Endometrial microvascular endothelial cells (primary cell): ENCODE results near the gene VEZT. TPM values are rescaled to one million over a fixed set of nuclear protein-coding genes. Genes with fewer than 3 reads are reported as not detected.

Experiments
- in situ Hi-C: cut with HindIII; loops from 2 replicates; pipeline ENCODE4 v1.10.0; 2017; ENCODE audit warnings: low sequenced_read_pairs, low pct_unique_long_range_greater_than_20kb; ENCODE audit errors: inconsistent ontology term
- total RNA-seq: library from RNA; depleted of rRNA; stranded (reverse); fragments of >200 nt; gene quantifications from one replicate; pipeline ENCODE4 v1.2.3, GENCODE V29; 2015; ENCODE audit errors: inconsistent ontology term

VEZT gene
- total RNA-seq, 1 donor from 2014 or later, result 74.3 TPM

DNA sequence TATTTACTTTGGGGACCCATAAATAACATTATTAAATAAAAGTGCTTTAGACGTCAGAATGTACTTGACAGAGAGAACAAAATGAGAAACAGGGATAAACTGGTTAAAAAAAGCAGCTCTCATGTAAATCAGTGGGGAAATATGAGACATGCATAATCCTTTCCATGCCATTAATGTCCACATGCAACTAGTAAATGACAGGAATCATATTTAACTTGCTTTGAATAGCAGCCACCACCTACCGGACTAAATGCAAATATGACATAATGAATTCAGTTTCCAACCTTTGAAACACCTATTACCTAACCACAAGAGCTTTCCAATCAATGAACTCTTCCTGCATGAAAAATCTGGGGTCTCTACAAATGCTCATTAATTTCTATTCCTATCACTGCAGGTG, 20.0 kb upstream of the VEZT start:
- in situ Hi-C loops, result no loop called here

DNA sequence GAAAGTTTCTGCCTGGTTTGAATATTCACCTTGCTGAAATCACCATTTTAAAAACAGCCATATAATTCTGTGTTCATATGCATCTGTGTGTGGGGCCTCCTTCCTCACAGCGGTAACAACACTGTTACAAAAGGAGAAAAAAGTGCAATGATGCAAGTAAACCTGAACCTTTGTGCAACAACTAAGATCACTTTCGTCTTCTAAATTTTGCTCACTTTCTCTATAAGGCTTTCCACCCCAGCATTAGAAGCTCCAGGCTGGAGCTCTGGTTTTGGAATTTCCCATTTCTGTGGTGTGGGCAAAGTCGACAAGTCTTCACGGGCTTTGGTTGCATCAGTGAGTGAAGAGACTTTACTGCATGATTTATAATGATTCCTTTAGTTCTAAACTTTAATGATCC, 18.7 kb upstream of the VEZT start:
- in situ Hi-C loops, result no loop called here

DNA sequence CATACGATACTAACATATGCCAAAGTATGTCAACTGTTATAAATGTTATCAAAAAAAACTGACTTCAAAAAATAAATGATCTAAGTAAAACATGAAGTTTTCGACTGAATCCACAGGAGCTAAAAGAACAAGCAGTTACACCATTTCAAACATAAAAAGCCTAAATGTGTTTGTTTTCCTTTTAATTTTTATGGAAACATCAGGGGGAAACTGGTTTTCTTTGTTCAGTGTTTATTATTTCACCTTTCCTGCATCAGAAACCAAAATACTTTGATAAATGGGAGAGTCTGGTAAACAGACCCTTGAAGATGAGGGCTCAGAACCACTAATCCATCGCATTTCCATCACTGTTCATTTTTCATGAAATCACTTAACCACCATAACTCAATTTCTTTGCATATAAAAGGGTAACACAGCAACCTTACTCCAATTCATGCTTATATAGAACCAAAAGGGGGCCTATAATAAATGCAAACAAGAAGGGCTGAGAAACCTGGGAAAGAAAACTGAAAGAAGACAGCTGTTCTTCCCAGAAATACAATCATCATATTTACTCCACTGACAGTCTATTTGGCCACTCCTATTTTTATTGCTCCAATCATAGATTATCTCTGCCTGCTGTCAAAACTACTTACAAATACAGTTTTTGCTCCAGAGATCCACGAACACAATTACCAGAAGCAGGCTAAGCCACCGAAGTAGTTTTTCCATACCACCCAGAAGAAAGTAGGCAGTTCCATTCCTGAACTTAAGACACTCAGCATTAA, 17.3 kb upstream of the VEZT start:
- in situ Hi-C loops, result no loop called here

DNA sequence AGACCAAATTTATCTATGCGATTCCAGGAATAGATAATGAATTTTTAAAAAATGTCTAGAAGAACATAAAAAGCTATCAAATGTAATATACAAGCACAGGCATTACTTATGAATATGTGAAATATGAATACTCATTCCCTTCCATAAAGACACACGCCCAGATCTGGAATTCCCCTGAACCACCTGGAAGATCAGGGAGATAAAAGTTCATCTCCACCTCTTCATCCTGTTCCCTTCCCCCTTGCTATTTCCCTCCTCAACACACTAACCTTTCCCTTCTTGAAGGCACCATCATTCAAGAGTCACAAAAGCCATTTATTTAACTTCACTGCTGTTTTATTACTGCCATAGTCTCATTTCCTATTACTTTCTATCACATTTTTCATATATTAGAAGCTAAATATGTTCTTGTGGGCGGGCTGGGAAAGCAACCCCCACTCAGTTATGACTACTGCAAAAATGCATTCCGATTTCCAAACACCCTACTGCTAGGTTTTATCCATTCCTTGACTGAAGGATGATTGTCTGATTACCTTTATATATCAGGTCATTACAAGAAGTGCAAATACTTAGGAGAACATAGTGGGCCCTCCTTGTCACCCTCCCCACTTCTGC, 16.4 kb upstream of the VEZT start:
- in situ Hi-C loops, result no loop called here

DNA sequence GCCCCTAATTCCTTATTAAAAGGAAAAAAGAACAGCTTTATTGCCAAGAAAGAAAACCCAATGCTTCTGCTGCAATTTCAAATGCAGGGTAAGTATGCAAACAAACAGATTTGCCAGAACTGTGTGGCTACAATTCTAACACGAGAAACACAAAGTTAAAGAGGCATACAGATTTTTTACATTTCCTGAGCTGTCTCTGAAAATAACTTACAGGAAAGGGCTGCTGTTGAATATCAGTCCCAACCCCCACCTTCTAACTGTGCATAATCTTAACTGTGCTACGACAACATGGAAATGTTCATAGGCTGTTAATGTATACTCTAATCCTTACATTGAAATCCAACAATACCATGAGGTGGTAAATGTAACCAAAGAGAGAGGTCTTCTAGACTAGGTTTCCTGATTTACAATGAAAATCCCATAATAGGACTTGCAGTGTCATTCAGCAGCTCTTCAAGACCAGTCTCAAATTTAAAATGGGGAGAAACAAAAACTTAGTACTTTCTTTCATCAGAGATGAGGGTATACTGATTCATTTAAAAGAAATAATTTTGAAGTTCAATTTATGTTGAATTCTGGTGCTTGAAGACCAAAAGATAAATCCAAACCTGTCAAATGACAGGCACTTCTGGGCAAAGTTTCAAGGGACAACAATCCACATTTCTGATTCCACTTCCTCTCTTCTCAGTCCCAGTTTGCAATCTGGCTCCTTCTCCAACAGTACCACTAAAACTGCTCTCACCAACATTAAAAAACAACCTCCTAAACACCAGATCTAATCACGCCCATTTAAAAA, 14.7 kb upstream of the VEZT start:
- in situ Hi-C loops, result no loop called here

DNA sequence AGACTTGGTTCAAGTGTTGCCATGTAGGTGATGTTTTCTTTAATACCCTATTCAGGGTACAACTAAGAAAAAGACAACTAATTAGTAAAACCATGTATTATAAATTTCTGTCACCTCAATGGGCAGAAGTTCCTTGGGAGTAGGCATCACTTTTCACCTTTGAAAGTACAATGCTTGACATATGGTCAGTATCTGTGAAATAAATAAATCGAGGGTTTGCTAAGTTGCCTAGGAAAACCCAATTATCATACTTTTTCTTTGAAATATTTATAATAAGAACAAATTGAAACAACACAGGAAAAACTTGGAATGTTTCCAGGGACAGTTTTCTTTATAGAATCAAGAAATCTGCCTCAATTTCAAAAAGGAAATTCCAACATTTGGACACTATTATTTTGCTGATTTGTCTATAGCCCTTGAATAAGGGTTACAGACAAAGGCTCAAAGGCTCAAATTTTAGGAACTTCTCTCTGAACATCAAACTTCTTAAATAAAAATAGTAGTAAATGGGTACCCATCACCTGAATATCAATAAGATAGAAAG, 14.0 kb upstream of the VEZT start:
- in situ Hi-C loops, result no loop called here

DNA sequence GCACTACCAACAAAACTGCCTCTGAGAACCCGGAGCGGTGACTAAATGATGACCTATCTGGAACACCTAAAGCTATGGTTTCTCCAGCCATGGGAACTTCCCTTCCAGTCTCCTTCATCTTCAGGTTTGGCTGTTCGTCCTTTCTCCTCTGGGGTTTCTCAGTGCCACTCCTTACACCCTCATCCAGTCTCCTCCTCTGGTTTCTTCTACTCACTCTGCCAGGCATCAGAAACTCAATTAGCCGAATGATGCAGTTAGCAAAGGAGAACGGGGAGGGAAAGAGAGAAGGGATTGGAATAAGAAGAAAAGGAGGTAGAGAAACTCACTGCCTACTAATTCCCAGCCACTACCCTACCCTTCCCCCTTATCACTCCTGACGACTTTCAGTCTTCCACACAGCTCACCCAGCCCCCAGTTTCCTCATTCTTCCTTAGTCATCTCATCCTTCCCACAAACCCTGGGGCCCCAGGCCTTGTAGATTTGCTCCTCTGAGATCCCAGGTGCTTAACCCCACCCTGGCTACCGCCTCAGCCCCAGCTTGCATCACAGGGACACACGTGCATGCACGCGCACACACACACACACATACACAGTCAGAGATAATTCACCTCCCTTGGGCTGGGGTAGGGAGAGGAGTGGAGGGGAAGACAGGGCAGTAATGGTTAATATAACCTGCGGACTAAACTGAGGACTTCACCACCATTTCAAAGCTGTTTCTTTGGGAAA, 13.3 kb upstream of the VEZT start:
- in situ Hi-C loops, result no loop called here

DNA sequence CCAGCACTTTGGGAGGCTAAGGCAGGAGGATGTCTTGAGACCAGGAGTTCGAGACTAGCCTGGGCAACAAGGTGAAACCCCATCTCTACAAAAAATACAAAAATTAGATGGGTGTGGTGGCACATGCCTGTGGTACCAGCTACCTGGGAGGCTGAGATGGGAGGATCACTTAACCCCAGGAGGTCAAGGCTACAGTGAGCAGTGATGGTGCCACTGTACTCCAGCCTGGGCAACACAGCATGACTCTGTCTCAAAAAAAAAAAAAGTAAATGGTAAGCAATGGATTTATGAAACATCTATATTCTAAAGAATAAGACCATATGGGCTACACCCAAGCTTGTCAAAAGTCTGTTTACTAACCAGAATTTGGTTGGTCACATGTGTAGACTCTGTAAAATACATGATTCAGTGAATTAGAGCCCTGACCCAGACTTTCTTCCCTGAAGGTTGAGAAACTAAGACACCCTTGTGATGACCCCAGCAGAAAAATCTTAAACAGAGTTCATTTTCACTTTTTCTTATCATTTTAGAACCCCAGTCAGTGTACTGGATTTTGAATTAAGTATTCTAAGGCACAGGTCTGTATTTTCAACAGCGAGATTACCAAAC, 12.5 kb upstream of the VEZT start:
- in situ Hi-C loops, result no loop called here

DNA sequence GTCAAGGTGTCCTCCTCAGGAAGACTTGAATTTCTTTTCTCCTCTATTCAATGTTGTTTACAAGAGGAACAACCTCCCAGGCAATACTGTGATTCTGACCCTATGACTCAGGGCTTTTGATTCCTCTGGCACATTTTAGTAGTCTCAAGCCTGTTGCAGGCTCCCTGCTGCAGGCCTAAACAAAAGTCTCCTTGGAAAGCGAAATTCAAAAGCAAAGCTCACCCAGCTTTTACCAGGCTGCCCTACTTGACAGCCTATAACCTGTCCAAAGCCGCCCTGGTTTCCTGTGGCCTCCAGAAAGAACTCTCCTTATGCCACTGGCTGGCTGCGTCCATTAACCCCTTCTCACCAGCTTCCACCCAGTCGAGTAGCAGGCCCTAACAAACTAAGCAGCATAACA, 11.9 kb upstream of the VEZT start:
- in situ Hi-C loops, result no loop called here

DNA sequence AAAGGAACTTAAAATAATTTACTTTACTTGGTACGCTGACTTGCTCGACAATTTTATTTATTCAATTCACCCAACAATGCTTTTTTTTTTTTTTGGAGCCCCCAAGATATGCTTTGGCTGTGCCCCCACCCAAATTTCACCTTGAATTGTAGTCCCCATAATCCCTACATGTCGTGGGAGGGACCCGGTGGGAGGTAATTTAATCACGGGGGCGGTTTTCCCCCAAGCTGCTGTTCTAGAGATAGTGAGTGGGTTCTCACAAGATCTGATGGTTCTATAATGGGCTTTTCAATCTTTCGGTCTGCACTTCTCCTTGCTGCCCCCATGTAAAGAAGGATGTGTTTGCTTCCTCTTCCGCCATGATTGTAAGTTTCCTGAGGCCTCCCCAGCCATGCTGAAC, 10.7 kb upstream of the VEZT start:
- in situ Hi-C loops, result no loop called here

DNA sequence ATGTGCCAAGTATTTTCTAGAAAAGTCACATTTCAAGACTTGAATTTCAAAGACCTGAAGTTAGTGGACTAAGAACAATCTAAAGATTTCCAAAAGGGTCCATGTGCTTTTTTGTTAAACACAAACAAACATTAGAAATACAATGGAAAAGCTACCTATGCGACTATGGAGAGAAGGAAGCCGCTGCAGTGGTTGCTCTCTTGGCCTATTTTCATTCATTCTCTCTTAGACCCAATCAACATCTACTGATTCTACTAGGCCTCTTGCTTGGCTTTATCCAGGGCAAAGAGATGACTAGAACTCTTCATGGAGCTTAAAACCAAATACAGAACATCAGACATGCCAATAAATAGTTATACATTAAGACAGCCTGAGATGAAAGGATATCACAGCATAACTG, 10.2 kb upstream of the VEZT start:
- in situ Hi-C loops, result no loop called here

DNA sequence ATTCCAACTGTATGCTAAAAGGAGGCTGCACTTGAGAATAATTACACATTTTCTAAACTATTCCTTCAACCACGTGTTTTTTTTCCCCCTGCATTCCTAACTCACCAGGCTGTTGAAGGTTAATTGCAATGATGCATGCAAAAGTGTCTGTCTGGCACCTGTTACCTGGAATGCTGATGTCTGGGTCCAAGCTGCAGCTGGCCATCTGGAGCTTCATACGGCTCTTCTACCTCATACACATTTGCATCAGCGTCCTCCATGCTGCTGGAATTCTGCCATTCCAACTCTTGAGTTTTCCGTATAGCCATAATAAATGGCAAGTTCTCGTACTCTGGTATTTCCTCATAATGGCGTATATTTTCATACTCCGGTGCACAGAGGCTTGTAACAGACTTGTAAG, 8.9 kb upstream of the VEZT start:
- in situ Hi-C loops, result no loop called here

DNA sequence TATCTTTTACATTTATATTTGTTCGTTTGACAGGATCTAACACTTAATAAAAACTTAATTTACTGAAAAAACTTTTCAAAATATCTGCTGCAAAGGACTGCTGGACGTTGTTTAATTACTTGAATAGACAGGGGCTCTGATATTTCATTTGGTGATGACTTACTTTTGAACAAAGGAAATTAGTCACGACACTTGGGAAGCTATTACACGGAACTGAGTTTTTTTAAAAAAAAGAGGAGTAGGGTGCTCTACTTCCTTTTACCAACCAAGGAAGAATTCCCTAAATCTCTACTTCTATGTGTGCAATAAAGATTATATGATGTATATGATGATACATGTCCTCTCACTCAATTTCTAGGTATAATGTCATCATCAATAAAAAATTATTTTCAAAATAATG, 5.0 kb upstream of the VEZT start:
- in situ Hi-C loops, result loop anchor here (10.0 kb wide), 2 partner anchors 48 to 98 kb away; no protein-coding TSS in a partner anchor

DNA sequence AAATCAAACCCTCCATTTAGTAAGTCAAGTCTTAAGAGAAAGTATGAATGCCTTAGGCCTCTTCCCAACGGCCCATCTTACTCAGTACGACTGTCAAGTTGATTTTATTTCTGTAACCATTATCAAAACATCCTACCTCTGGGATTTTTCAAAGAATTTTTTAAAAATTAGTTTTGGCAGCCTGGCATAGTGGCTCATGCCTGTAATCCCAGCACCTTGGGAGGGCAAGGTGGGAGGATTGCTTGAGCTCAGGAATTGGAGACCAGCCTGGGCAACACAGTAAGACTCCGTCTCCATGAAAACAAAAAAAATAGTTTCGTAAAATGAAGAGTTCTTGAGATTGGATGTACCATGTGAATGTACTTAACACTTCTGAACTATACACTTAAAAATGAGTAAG, 4.5 kb upstream of the VEZT start:
- in situ Hi-C loops, result loop anchor here (10.0 kb wide), 2 partner anchors 48 to 98 kb away; no protein-coding TSS in a partner anchor

DNA sequence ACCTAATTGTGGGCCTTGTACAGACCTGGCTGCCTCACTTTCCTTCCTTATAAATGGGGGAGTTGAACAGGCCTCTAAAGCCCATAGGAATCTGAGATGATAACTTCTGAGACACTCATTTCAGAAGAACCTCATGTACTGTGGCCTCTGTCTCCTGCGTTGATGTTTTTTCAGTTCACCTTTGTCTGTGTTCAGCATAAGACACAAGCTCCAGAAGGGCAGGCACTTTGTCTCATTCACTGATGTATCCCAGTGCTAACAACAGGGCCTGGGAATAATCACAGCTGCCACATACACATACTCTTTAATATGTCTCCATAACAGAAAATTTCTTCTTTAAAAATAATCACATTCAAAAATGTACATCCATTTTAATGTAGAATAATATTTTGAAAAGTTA, 3.7 kb upstream of the VEZT start:
- in situ Hi-C loops, result loop anchor here (10.0 kb wide), 2 partner anchors 49 to 99 kb away; no protein-coding TSS in a partner anchor

DNA sequence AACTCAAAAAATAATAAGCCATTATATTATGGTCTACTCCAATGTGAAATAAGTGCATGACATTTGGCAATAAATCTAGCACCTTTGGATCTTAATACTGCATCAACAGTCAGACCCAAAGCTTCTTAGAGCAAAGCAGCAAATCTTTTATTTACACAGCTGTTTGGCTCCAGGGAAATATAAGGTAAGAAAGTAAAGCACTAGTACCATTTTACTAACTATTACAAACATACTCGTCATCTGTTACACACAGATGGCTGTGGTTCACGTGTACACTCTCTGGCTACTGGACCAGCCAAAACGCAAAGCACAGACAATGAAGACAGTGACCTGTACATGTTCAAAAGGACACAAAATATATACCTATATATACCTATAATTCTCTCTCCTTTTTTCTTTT, 3.1 kb upstream of the VEZT start:
- in situ Hi-C loops, result loop anchor here (10.0 kb wide), 2 partner anchors 50 to 100 kb away; no protein-coding TSS in a partner anchor

DNA sequence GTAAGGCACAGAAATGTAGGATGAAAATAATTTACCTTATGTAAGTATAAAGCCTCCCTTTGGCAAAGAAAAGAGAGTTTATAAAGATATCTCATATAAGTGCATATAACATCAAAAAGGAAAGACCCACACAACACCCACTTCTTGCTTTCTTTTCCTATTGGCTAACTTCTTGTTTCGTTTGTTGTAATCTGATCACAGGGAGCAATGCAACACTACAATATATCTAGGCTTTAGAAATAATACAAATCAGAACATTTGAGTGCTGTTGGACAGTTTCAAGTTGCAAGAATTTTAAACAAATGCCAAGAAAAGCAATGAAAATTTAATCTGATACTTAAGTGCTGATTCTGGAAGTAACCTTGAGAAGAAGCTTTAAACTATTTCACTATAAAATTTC, 1.7 kb upstream of the VEZT start:
- in situ Hi-C loops, result loop anchor here (10.0 kb wide), 2 partner anchors 51 to 101 kb away; no protein-coding TSS in a partner anchor

DNA sequence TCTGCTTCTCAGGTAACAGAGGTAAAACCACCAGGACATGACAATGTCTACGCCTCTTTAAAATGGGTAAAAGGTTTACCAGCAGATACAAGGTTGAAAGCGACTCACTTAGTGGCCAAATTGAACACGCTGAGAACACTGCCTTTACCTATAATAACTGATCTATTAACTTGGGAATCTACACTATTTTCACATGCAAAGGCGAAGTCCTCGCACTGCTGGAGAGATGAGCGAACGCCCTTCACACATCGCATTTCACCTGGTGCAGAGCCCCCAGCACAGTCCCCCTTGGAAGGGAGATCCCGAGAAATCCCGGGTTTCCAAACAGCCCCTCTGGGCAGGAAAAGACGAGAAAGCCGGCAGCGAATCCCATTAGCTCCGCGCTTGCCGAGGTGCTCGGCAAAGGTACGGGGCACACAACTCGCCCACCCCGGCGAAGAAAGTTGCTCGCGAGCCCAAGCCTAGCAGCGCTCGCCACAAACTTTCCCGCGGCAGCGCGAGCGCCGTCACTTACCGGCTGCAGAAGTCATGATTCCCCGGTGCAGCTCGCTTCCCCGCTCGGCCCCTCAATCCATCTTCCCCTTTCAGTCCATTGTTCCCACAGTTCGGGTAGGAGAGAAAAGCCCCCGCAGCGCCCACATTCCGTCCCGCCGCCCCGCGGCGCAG, 763 bp upstream of the VEZT start:
- in situ Hi-C loops, result loop anchor here (10.0 kb wide), 2 partner anchors 52 to 102 kb away; no protein-coding TSS in a partner anchor
